ENCODE results near the gene MRPS35.

DNA sequence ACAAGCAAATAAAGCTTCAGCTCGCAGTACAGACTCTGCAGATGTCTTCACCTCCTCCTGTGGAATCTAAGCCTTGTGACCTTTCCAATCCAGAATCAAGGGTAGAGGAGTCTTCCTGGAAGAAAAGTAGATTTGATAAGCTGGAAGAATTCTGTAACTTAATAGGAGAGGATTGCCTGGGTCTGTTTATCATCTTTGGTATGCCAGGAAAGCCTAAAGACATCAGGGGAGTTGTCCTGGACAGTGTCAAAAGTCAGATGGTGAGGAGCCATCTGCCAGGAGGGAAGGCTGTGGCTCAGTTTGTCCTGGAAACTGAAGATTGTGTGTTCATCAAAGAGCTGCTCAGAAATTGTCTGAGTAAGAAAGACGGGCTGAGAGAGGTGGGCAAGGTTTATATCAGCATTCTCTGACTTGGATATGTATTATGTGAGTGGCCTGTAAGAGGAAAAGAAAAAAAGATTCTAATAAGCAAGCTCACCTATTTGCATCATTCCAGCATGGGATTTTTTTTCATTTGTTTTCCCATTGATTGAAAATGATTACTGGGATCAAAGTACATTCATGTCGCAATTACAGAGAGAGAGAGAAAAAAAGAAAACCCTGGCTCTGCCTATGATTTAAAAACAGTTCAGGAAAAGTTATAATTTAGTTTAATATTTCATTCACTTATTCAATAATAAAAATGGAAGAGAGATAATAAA lies 13.6 kb upstream of the MRPS35 start:
- TF ChIP-seq, protein P1, sequence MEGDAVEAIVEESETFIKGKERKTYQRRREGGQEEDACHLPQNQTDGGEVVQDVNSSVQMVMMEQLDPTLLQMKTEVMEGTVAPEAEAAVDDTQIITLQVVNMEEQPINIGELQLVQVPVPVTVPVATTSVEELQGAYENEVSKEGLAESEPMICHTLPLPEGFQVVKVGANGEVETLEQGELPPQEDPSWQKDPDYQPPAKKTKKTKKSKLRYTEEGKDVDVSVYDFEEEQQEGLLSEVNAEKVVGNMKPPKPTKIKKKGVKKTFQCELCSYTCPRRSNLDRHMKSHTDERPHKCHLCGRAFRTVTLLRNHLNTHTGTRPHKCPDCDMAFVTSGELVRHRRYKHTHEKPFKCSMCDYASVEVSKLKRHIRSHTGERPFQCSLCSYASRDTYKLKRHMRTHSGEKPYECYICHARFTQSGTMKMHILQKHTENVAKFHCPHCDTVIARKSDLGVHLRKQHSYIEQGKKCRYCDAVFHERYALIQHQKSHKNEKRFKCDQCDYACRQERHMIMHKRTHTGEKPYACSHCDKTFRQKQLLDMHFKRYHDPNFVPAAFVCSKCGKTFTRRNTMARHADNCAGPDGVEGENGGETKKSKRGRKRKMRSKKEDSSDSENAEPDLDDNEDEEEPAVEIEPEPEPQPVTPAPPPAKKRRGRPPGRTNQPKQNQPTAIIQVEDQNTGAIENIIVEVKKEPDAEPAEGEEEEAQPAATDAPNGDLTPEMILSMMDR (IDR thresholded peaks at IDR 0.05; ENCODE audit: insufficient read depth, low read depth, low read length) = no peak
- no peak for TF ChIP-seq EZH2 (IDR thresholded peaks at IDR 0.05; ENCODE audit: insufficient read depth, low read length)

Data from astrocyte (in vitro differentiated cells and primary cell).